GM19043 (cell line): ENCODE data around the gene EPRS1.
A peak's percentile ranks its signal among the peaks of the same experiment; 100 is the strongest.

Experiments
- ATAC-seq: cut with Tn5 transposase; IDR thresholded peaks from one replicate; pipeline ENCODE4 v1.9.1; 2021; ENCODE audit warnings: low read depth; ENCODE audit not compliant: unreplicated experiment

EPRS1 gene

GRCh38 chr1:220046052-220046930 lies at the start of gene EPRS1:
TSS of gene EPRS1 (minus strand) at chr1:220046505. CDS start at chr1:220046388, 117 bp downstream.
- peak; percentile 99 for ATAC-seq

- peak; percentile 60 for ATAC-seq
Observed at GRCh38 chr1:220094016-220094911, 48.0 kb upstream of the EPRS1 start, which contains the start of gene IARS2. TSS of gene IARS2 (plus strand) at chr1:220094132. CDS start at chr1:220094217, 85 bp downstream.

GRCh38 chr1:220093361-220094015 lies 47.2 kb upstream of the EPRS1 start:
- peak; percentile 2 for ATAC-seq

- ATAC-seq, result no peak
Observed at GRCh38 chr1:220092694-220093093, 46.4 kb upstream of the EPRS1 start.

- peak; percentile 48 for ATAC-seq
Observed at GRCh38 chr1:220089650-220090556, 43.6 kb upstream of the EPRS1 start, which contains the start of gene BPNT1. TSS of gene BPNT1 (minus strand) at chr1:220089788. CDS start at chr1:220079846, 9,942 bp downstream.

DNA sequence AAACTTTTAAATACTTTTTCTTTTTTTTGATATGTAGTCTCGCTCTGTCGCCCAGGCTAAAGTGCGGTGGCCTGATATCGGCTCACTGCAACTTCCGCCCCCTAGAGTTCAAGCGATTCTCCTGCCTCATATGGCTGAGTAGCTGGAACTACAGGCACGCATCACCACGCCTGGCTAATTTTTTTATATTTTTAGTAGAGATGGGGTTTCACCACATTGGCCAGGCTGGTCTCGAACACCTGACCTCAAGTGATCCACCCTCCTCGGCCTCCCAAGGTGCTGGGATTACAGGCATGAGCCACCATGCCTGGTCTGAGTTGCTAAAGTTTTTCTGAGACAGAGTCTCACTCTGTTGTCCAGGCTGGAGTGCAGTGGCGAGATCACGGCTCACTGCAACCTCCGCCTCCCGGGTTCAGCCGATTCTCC lies 40.0 kb upstream of the EPRS1 start:
- peak; percentile 44 for ATAC-seq

GRCh38 chr1:220084460-220084859 lies 38.2 kb upstream of the EPRS1 start:
- ATAC-seq, result no peak

DNA sequence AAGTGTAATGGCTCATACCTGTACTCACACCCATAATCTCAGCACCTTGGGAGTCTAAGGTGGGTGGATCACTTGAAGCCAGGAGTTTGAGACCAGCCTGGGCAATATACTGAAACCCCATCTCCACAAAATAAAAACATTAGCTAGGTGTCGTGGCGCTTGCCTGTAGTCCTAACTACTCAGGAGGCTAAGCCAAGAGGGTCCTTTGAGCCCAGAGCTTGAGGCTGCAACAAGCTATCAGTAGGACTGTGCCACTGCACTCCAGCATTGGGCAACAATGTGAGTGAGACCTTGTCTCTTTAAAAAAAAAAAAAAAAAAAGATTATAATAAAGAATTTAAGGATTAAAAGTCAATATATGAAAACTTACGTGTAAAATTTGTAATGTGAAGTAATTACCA lies 31.6 kb upstream of the EPRS1 start:
- no peak for ATAC-seq

- ATAC-seq, result no peak
Observed at GRCh38 chr1:220076861-220077762, 30.8 kb upstream of the EPRS1 start.

DNA sequence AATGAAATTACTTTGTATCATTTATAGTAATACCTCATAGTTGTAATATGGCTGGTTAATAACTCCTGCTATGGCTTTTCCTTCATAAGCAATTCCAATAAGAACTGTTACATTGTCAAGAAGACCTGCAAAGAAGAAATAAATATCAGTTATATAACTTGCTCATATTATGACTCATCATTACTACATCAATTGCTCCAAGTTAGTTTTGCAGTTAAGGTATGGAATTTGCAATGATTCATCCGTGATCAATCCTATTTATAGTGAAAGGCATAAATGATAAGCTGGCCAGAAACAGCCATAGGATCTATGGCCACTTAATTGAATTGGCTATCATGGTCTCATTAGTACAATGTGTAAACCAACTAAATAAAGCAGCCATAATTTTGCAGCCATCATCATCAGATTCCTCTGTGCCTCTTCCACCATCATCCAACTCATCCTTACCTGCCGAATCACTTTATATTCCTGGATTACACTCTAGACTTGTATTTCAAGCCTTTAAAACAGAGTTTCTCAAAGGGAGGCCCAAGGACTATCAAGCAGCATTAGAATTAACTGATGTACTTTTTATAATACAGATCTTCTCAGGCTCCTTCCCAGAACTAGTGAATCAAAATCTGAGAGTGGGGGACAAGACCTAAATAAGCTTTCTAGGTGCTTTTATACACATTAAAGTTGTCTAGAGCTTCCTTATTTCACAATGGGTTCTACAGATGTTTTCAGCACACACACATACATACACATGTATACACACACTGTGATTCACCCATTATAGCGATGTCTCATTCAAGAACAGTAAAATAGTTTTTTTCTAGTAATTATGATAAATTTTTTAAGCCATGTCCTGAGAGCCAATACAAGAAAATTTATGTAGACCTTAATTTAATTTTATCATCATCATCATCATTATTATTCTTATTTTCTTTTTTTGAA lies 21.2 kb upstream of the EPRS1 start:
- ATAC-seq, result no peak

GRCh38 chr1:220062629-220063028 lies 16.3 kb upstream of the EPRS1 start:
- no peak for ATAC-seq

GRCh38 chr1:220060876-220061275 lies 14.6 kb upstream of the EPRS1 start:
- ATAC-seq, result no peak

DNA sequence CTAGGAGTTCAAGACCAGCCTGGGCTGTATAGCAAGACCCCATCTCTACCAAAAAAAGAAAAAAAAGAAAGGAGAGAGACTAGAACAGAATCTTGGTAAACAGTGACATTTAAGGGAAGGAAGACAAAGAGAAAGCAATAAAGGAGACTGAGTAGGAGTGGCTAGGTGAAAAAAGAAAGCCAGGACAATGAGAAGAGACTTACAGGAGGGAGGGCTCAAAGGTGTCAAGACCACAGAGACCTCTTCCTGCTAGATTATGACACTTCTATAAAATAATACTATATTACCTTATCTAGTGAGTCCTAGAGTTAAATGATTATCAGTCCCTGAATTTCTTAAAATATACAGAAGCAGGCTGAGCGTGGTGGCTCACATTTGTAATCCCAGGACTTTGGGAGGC lies 10.1 kb upstream of the EPRS1 start:
- ATAC-seq, result no peak

DNA sequence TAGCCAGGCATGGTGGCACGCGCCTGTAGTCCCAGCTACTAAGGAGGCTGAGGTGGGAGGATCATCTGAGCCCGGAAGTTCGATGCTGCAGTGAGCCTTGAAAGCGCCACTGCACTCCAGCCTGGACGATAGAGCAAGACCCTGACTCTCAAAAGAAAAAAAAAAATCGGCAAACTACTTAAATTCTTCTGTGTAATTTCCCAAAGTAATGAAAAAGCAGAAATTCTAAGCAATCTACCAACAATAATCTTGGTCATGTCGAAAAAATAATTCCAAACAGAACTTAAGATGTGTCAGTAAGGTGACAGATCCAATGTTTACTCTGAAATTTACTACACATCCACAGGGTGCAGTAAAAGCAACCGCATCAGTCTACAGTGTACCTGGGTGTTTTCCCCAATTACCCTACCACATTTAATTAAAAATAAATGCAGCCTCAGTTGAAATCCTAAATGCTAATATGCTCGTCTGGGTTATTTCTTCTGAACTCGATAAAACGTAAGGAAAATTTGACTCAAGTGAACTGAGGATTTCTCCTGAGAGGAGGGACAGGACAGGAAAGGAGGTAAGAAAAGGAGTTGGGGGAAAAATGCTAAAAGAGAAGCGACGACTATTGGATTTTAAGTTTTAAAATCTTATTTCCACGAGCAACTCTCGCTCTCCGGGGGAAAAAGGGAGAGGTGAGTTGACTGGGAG lies 801 bp downstream of the EPRS1 start:
- ATAC-seq, result no peak

- no peak for ATAC-seq
Observed at GRCh38 chr1:220044678-220045355, 1.5 kb downstream of the EPRS1 start.

DNA sequence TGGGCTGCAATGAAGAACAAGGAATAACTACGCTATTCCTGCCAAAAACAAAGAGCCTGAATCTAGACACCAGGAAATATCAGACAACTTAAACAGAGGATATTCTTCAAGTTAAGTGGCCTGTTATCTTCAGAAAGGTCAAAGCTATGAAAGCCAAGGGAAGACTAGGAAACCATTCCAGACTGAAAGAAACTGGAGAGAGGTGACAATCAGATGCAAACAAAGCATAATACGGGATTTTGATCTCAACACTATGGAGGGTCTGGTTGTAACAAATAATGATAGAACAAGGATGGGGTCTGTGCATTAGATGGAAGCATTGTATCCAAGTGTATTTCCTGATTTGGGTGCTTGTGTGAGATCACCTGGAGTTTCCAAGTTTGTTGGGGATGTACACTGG lies 2.7 kb downstream of the EPRS1 start:
- ATAC-seq, result no peak
